GM12878 (cell line): ENCODE results near the gene OR8G5. TPM values are rescaled to one million over a fixed set of nuclear protein-coding genes. Genes with fewer than 3 reads are reported as not detected.

Source experiments
- ATAC-seq: fragments of 200-7000 bp; cut with Tn5 transposase; 3 replicates; pipeline ENCODE4 v1.9.1; 2020; ENCODE audit warnings: mild to moderate bottlenecking, moderate library complexity
- BruUV-seq: library from RNA; stranded (reverse); fragments of 400-500 nt; replicated peaks from 2 replicates; lab custom pipeline; 2021; lab: Mats Ljungman, UMichigan
- CTCF ChIA-PET: fragments of 300-600 bp; sonication (Branson Sonifier 250); formaldehyde crosslinking; extraction: SDS; loops from one replicate; lab custom pipeline; 2021; ENCODE audit warnings: inconsistent platforms; lab: Yijun Ruan, JAX
- POLR2A ChIA-PET: fragments of 350-600 bp; formaldehyde crosslinking; extraction: SDS; loops from one replicate; lab custom pipeline; 2021; ENCODE audit warnings: inconsistent platforms; lab: Charles Lee
- RAD21 ChIA-PET: fragments of 300-600 bp; sonication (Branson Sonifier 250); formaldehyde crosslinking; loops from one replicate; lab custom pipeline; 2023; ENCODE audit warnings: antibody characterized with exemption; ENCODE audit not compliant: unreplicated experiment; lab: Charles Lee
- SMC1A ChIA-PET: fragments of 300-600 bp; sonication (Branson Sonifier 250); formaldehyde crosslinking; loops from one replicate; lab custom pipeline; 2023; ENCODE audit not compliant: unreplicated experiment, uncharacterized antibody; lab: Charles Lee
- DNase-seq: peaks from one replicate; pipeline ENCODE4 v3.0.0-alpha.2; 2011; ENCODE audit warnings: low read depth, low spot score
- FAIRE-seq: peaks from 3 replicates; lab custom pipeline; 2011; peaks lifted over from hg19 to GRCh38; lab: Jason Lieb, UNC
- H2AFZ ChIP-seq: 2 replicates; pipeline ENCODE4 v1.6.0; 2011; ENCODE audit warnings: low read depth, low read length, control low read depth; ENCODE audit not compliant: control insufficient read depth
- H3K27ac ChIP-seq: 2 replicates; pipeline ENCODE4 v1.5.1; 2011; ENCODE audit warnings: control low read depth; ENCODE audit not compliant: control insufficient read depth, insufficient read depth
- H3K27me3 ChIP-seq, 2 experiments: replicated peaks in 1 of 2; 2 replicates each; pipeline versions ENCODE4 v1.6.0 to v1.6.1; 2011; ENCODE audit warnings: low read length in 1 of 2; ENCODE audit not compliant: control insufficient read depth in 2 of 2, insufficient read depth in 2 of 2
- H3K36me3 ChIP-seq, 2 experiments: 2 replicates each; pipeline ENCODE4 v1.5.1; 2011; ENCODE audit warnings: low read length in 1 of 2; ENCODE audit not compliant: control insufficient read depth in 2 of 2, insufficient read depth in 2 of 2
- H3K4me1 ChIP-seq: 2 replicates; pipeline ENCODE4 v1.6.1; 2011; ENCODE audit warnings: mild to moderate bottlenecking, low read length, moderate library complexity, mixed read lengths; ENCODE audit not compliant: control insufficient read depth, insufficient read depth
- H3K4me2 ChIP-seq: 2 replicates; pipeline ENCODE4 v1.6.0; 2011; ENCODE audit warnings: control low read depth; ENCODE audit not compliant: control insufficient read depth, insufficient read depth
- H3K4me3 ChIP-seq: fragments of 200-600 bp; sonication (generic); 2 replicates; pipeline ENCODE4 v1.5.1; 2016
- H3K79me2 ChIP-seq: 2 replicates; pipeline ENCODE4 v1.6.0; 2011; ENCODE audit warnings: low read length; ENCODE audit not compliant: control insufficient read depth, insufficient read depth
- H3K9ac ChIP-seq: 2 replicates; pipeline ENCODE4 v1.8.0; 2011; ENCODE audit warnings: low read length, control low read depth, mixed read lengths; ENCODE audit not compliant: control insufficient read depth, insufficient read depth
- H3K9me3 ChIP-seq: replicated peaks from 3 replicates; pipeline ENCODE4 v1.5.1; 2011; ENCODE audit warnings: mild to moderate bottlenecking, low read length; ENCODE audit not compliant: control insufficient read depth, insufficient read depth
- H4K20me1 ChIP-seq: 2 replicates; pipeline ENCODE4 v1.6.0; 2011; ENCODE audit not compliant: control insufficient read depth, insufficient read depth
- CBX3 ChIP-seq: fragments of 200-600 bp; sonication (generic); IDR thresholded peaks from 2 replicates; pipeline ENCODE4 v1.6.1; 2016; ENCODE audit warnings: low read depth, borderline replicate concordance
- ELK1 ChIP-seq: IDR thresholded peaks from 2 replicates; pipeline ENCODE4 v1.6.1; 2012; ENCODE audit warnings: low read depth, low read length, improper control_type of control experiment
- FOXM1 ChIP-seq: IDR thresholded peaks from 2 replicates; pipeline ENCODE4 v1.6.1; 2012; ENCODE audit warnings: low read depth, mild to moderate bottlenecking, inconsistent platforms, low read length, moderate library complexity
- HSF1 ChIP-seq: fragments of 150-350 bp; IDR thresholded peaks from 2 replicates; pipeline ENCODE4 v1.6.1; 2014; ENCODE audit warnings: mild to moderate bottlenecking, low read depth, low read length
- JUND ChIP-seq: IDR thresholded peaks from 2 replicates; pipeline ENCODE4 v1.6.1; 2012; ENCODE audit warnings: low read depth, mild to moderate bottlenecking, low read length, improper control_type of control experiment, moderate library complexity
- NFYB ChIP-seq: IDR thresholded peaks from 2 replicates; pipeline ENCODE4 v1.6.1; 2011; ENCODE audit warnings: low read depth, mild to moderate bottlenecking, low read length, improper control_type of control experiment, moderate library complexity; ENCODE audit not compliant: insufficient read depth
- POLR2AphosphoS5 ChIP-seq: IDR thresholded peaks from 2 replicates; pipeline ENCODE4 v1.6.1; 2011; ENCODE audit warnings: mild to moderate bottlenecking, low read length, inconsistent platforms
- REST ChIP-seq: IDR thresholded peaks from 2 replicates; pipeline ENCODE4 v1.6.1; 2012; ENCODE audit warnings: mild to moderate bottlenecking, low read depth, low read length
- SIX5 ChIP-seq: IDR thresholded peaks from 2 replicates; pipeline ENCODE4 v1.6.1; 2011; ENCODE audit warnings: mild to moderate bottlenecking, low read depth, low read length, moderate library complexity; ENCODE audit not compliant: severe bottlenecking
- SP1 ChIP-seq: IDR thresholded peaks from one replicate; pipeline ENCODE4 v1.6.1; 2011; ENCODE audit warnings: low read depth, low read length
- SREBF1 ChIP-seq: IDR thresholded peaks from 2 replicates; pipeline ENCODE4 v1.6.1; 2012; ENCODE audit warnings: mild to moderate bottlenecking, low read length
- STAT3 ChIP-seq: IDR thresholded peaks from 2 replicates; pipeline ENCODE4 v1.6.1; 2011; ENCODE audit warnings: low read depth, low read length, improper control_type of control experiment
- TAF1 ChIP-seq: IDR thresholded peaks from 2 replicates; pipeline ENCODE4 v1.6.1; 2011; ENCODE audit warnings: mild to moderate bottlenecking, low read depth, low read length, borderline replicate concordance
- TCF7 ChIP-seq: IDR thresholded peaks from 2 replicates; pipeline ENCODE4 v1.6.1; 2014; ENCODE audit warnings: antibody characterized with exemption, borderline replicate concordance
- ZNF217 ChIP-seq: fragments of 450-650 bp; IDR thresholded peaks from 2 replicates; pipeline ENCODE4 v1.6.1; 2017; ENCODE audit warnings: antibody characterized with exemption, mild to moderate bottlenecking
- in situ Hi-C: fragments of 300-500 bp; cut with MboI; formaldehyde crosslinking; loops from 9 replicates; pipeline ENCODE4 v1.14.3; 2018; ENCODE audit warnings: mixed read lengths
- intact Hi-C: fragments of 100-400 bp; cut with micrococcal nuclease; formaldehyde crosslinking; loops from one replicate; pipeline ENCODE4 v1.14.2; 2022; ENCODE audit not compliant: unreplicated experiment
- polyA plus RNA-seq, 11 experiments: library from polyadenylated mRNA; depleted of rRNA in 4 of 11; unstranded in 6 of 11; stranded (reverse) in 5 of 11; fragments of >200 nt; fragmentation: Nextera tagmentation in 4 of 11; fragmentation: Illumina TruSeq in 1 of 11; extraction: Ambion mirVana in 4 of 11; extraction: Trizol in 1 of 11; gene quantifications; 1 replicate in 1 of 11; 2 replicates in 10 of 11; pipeline versions ENCODE4 v1.2.1 to v1.2.3, GENCODE V29; 2011 to 2016; ENCODE audit warnings: inconsistent platforms in 2 of 11, missing spikeins in 2 of 11, low read depth in 1 of 11
- total RNA-seq, 4 experiments: library from RNA; depleted of rRNA in 3 of 4; stranded (reverse); fragments of >200 nt in 3 of 4; fragmentation: Illumina TruSeq in 1 of 4; extraction: Trizol in 1 of 4; gene quantifications; 2 replicates each; pipeline versions ENCODE4 v1.2.1 to v1.2.3, GENCODE V29; 2013 to 2021

OR8G5 gene
- total and polyA plus RNA-seq, 10 of the 15 experiments (the other 5 are each of a cell fraction or from before 2014, with no cell fraction given) = not detected

GRCh38 chr11:124296016-124296415 is 39.8 kb downstream of the OR8G5 start:
- SMC1A ChIA-PET = no interaction called here
- Histone ChIP-seq H3K4me3 (no peak overlapping the region), H2AFZ (no peak overlapping the region), H3K79me2 (no peaks in the 10 kb centered on the region), H3K9ac (no peak overlapping the region), H3K4me1 (no peaks in the 10 kb centered on the region), H3K9me3 (no peaks in the 10 kb centered on the region), H4K20me1 (no peaks in the 10 kb centered on the region), H3K36me3 (no peaks in the 10 kb centered on the region), H3K27ac (no peak overlapping the region), H3K4me2 (no peak overlapping the region), H3K27me3 (no peaks in the 10 kb centered on the region)
- in situ Hi-C loops = no loop called here
- no TSS peak for BruUV-seq
- TF ChIP-seq SP1 (no peak), TAF1 (no peak), REST (no peak), FOXM1 (no peak), SIX5 (no peak), ELK1 (no peak), ZNF217 (no peak), STAT3 (no peak), SREBF1 (no peak), POLR2AphosphoS5 (no peak), NFYB (no peak), TCF7 (no peak), CBX3 (no peak), JUND (no peak), HSF1 (no peak)
- DNase-seq = no peak
- CTCF ChIA-PET = no interaction called here
- no peak for ATAC-seq
- POLR2A ChIA-PET = no interaction called here
- RAD21 ChIA-PET = no interaction called here
- intact Hi-C loops = no loop called here
- FAIRE-seq = no peak
